GM12801 (cell line): Measurements from ENCODE around the gene LRIG1.

Experiments
- CTCF ChIP-seq: IDR thresholded peaks from one replicate; pipeline ENCODE4 v1.5.1; 2011; ENCODE audit warnings: control low read depth; ENCODE audit not compliant: insufficient read length; ENCODE audit errors: extremely low read depth

The LRIG1 gene

GRCh38 chr3:66382142-66382541, 118.7 kb downstream of the LRIG1 start:
- TF ChIP-seq CTCF = no peak

- no peak for TF ChIP-seq CTCF
Measured at GRCh38 chr3:66381626-66382025, 119.2 kb downstream of the LRIG1 start.

- TF ChIP-seq CTCF = no peak
Measured at GRCh38 chr3:66380200-66380932, 120.5 kb downstream of the LRIG1 start.

GRCh38 chr3:66379565-66379964, 121.3 kb downstream of the LRIG1 start:
- no peak for TF ChIP-seq CTCF

- no peak for TF ChIP-seq CTCF
Measured at GRCh38 chr3:66378256-66378655, 122.6 kb downstream of the LRIG1 start.

GRCh38 chr3:66377800-66378199, 123.0 kb downstream of the LRIG1 start:
- TF ChIP-seq CTCF = no peak

- no peak for TF ChIP-seq CTCF
Measured at GRCh38 chr3:66376568-66376967, 124.3 kb downstream of the LRIG1 start.
